GM12878 (cell line): Measurements from ENCODE around the gene PORCN. TPM values are rescaled to one million over a fixed set of nuclear protein-coding genes. Genes with fewer than 3 reads are reported as not detected.

ENCODE experiments used
- ATAC-seq: fragments of 200-7000 bp; cut with Tn5 transposase; 3 replicates; pipeline ENCODE4 v1.9.1; 2020; ENCODE audit warnings: mild to moderate bottlenecking, moderate library complexity
- BruUV-seq: library from RNA; stranded (reverse); fragments of 400-500 nt; replicated peaks from 2 replicates; lab custom pipeline; 2021; lab: Mats Ljungman, UMichigan
- CTCF ChIA-PET: fragments of 300-600 bp; sonication (Branson Sonifier 250); formaldehyde crosslinking; extraction: SDS; loops from one replicate; lab custom pipeline; 2021; ENCODE audit warnings: inconsistent platforms; lab: Yijun Ruan, JAX
- POLR2A ChIA-PET: fragments of 350-600 bp; formaldehyde crosslinking; extraction: SDS; loops from one replicate; lab custom pipeline; 2021; ENCODE audit warnings: inconsistent platforms; lab: Charles Lee
- RAD21 ChIA-PET: fragments of 300-600 bp; sonication (Branson Sonifier 250); formaldehyde crosslinking; loops from one replicate; lab custom pipeline; 2023; ENCODE audit warnings: antibody characterized with exemption; ENCODE audit not compliant: unreplicated experiment; lab: Charles Lee
- SMC1A ChIA-PET: fragments of 300-600 bp; sonication (Branson Sonifier 250); formaldehyde crosslinking; loops from one replicate; lab custom pipeline; 2023; ENCODE audit not compliant: unreplicated experiment, uncharacterized antibody; lab: Charles Lee
- DNase-seq: peaks from one replicate; pipeline ENCODE4 v3.0.0-alpha.2; 2011; ENCODE audit warnings: low read depth, low spot score
- FAIRE-seq: peaks from 3 replicates; lab custom pipeline; 2011; peaks lifted over from hg19 to GRCh38; lab: Jason Lieb, UNC
- H2AFZ ChIP-seq: 2 replicates; pipeline ENCODE4 v1.6.0; 2011; ENCODE audit warnings: low read depth, low read length, control low read depth; ENCODE audit not compliant: control insufficient read depth
- H3K27ac ChIP-seq: 2 replicates; pipeline ENCODE4 v1.5.1; 2011; ENCODE audit warnings: control low read depth; ENCODE audit not compliant: control insufficient read depth, insufficient read depth
- H3K27me3 ChIP-seq, 2 experiments: replicated peaks in 1 of 2; 2 replicates each; pipeline versions ENCODE4 v1.6.0 to v1.6.1; 2011; ENCODE audit warnings: low read length in 1 of 2; ENCODE audit not compliant: control insufficient read depth in 2 of 2, insufficient read depth in 2 of 2
- H3K36me3 ChIP-seq, 2 experiments: 2 replicates each; pipeline ENCODE4 v1.5.1; 2011; ENCODE audit warnings: low read length in 1 of 2; ENCODE audit not compliant: control insufficient read depth in 2 of 2, insufficient read depth in 2 of 2
- H3K4me1 ChIP-seq: 2 replicates; pipeline ENCODE4 v1.6.1; 2011; ENCODE audit warnings: mild to moderate bottlenecking, low read length, moderate library complexity, mixed read lengths; ENCODE audit not compliant: control insufficient read depth, insufficient read depth
- H3K4me2 ChIP-seq: 2 replicates; pipeline ENCODE4 v1.6.0; 2011; ENCODE audit warnings: control low read depth; ENCODE audit not compliant: control insufficient read depth, insufficient read depth
- H3K4me3 ChIP-seq: fragments of 200-600 bp; sonication (generic); 2 replicates; pipeline ENCODE4 v1.5.1; 2016
- H3K79me2 ChIP-seq: 2 replicates; pipeline ENCODE4 v1.6.0; 2011; ENCODE audit warnings: low read length; ENCODE audit not compliant: control insufficient read depth, insufficient read depth
- H3K9ac ChIP-seq: 2 replicates; pipeline ENCODE4 v1.8.0; 2011; ENCODE audit warnings: low read length, control low read depth, mixed read lengths; ENCODE audit not compliant: control insufficient read depth, insufficient read depth
- H3K9me3 ChIP-seq: replicated peaks from 3 replicates; pipeline ENCODE4 v1.5.1; 2011; ENCODE audit warnings: mild to moderate bottlenecking, low read length; ENCODE audit not compliant: control insufficient read depth, insufficient read depth
- H4K20me1 ChIP-seq: 2 replicates; pipeline ENCODE4 v1.6.0; 2011; ENCODE audit not compliant: control insufficient read depth, insufficient read depth
- BCL11A ChIP-seq: IDR thresholded peaks from 2 replicates; pipeline ENCODE4 v1.6.1; 2011; ENCODE audit warnings: low read depth, low read length
- CHD2 ChIP-seq: IDR thresholded peaks from 2 replicates; pipeline ENCODE4 v1.6.1; 2011; ENCODE audit warnings: low read depth, low read length, improper control_type of control experiment, borderline replicate concordance
- FOXK2 ChIP-seq: fragments of 450-650 bp; IDR thresholded peaks from 2 replicates; pipeline ENCODE4 v1.6.1; 2017; ENCODE audit warnings: mild to moderate bottlenecking, moderate library complexity
- HDAC2 ChIP-seq: fragments of 200-600 bp; sonication (generic); IDR thresholded peaks from 2 replicates; pipeline ENCODE4 v1.6.1; 2017
- IKZF1 ChIP-seq: fragments of 450-650 bp; conservative IDR thresholded peaks from 2 replicates; pipeline ENCODE4 v1.6.1; 2017; ENCODE audit warnings: antibody characterized with exemption, mild to moderate bottlenecking
- KLF5 ChIP-seq: fragments of 450-650 bp; IDR thresholded peaks from 2 replicates; pipeline ENCODE4 v1.6.1; 2014; ENCODE audit warnings: mild to moderate bottlenecking; ENCODE audit not compliant: partially characterized antibody
- MYB ChIP-seq: fragments of 150-350 bp; IDR thresholded peaks from 2 replicates; pipeline ENCODE4 v1.6.1; 2014; ENCODE audit warnings: mild to moderate bottlenecking, low read depth, low read length, borderline replicate concordance
- NR2F1 ChIP-seq: fragments of 450-650 bp; conservative IDR thresholded peaks from 2 replicates; pipeline ENCODE4 v1.6.1; 2017; ENCODE audit warnings: mild to moderate bottlenecking
- PAX8 ChIP-seq: fragments of 450-650 bp; IDR thresholded peaks from 2 replicates; pipeline ENCODE4 v1.6.1; 2017; ENCODE audit warnings: mild to moderate bottlenecking, moderate library complexity
- RAD51 ChIP-seq: fragments of 450-650 bp; IDR thresholded peaks from 2 replicates; pipeline ENCODE4 v1.6.1; 2016; ENCODE audit warnings: moderate library complexity, mild to moderate bottlenecking, inconsistent platforms
- RUNX3 ChIP-seq: IDR thresholded peaks from 2 replicates; pipeline ENCODE4 v1.6.1; 2012; ENCODE audit warnings: low read length, inconsistent platforms
- ZNF217 ChIP-seq: fragments of 450-650 bp; IDR thresholded peaks from 2 replicates; pipeline ENCODE4 v1.6.1; 2017; ENCODE audit warnings: antibody characterized with exemption, mild to moderate bottlenecking
- ZNF384 ChIP-seq: IDR thresholded peaks from 2 replicates; pipeline ENCODE4 v1.6.1; 2012; ENCODE audit warnings: low read depth, mild to moderate bottlenecking, low read length, improper control_type of control experiment, borderline replicate concordance
- WGBS: methylation state at CpG from one replicate; pipeline ENCODE4 v1.1.6; 2016; ENCODE audit warnings: low lambda C conversion rate; ENCODE audit not compliant: insufficient replicate concordance, insufficient coverage; ENCODE audit errors: missing lambda C conversion rate; 5-methylcytosine and 5-hydroxymethylcytosine counted together
- in situ Hi-C: fragments of 300-500 bp; cut with MboI; formaldehyde crosslinking; loops from 9 replicates; pipeline ENCODE4 v1.14.3; 2018; ENCODE audit warnings: mixed read lengths
- intact Hi-C: fragments of 100-400 bp; cut with micrococcal nuclease; formaldehyde crosslinking; loops from one replicate; pipeline ENCODE4 v1.14.2; 2022; ENCODE audit not compliant: unreplicated experiment
- polyA plus RNA-seq, 11 experiments: library from polyadenylated mRNA; depleted of rRNA in 4 of 11; unstranded in 6 of 11; stranded (reverse) in 5 of 11; fragments of >200 nt; fragmentation: Nextera tagmentation in 4 of 11; fragmentation: Illumina TruSeq in 1 of 11; extraction: Ambion mirVana in 4 of 11; extraction: Trizol in 1 of 11; gene quantifications; 1 replicate in 1 of 11; 2 replicates in 10 of 11; pipeline versions ENCODE4 v1.2.1 to v1.2.3, GENCODE V29; 2011 to 2016; ENCODE audit warnings: inconsistent platforms in 2 of 11, missing spikeins in 2 of 11, low read depth in 1 of 11
- total RNA-seq, 4 experiments: library from RNA; depleted of rRNA in 3 of 4; stranded (reverse); fragments of >200 nt in 3 of 4; fragmentation: Illumina TruSeq in 1 of 4; extraction: Trizol in 1 of 4; gene quantifications; 2 replicates each; pipeline versions ENCODE4 v1.2.1 to v1.2.3, GENCODE V29; 2013 to 2021
- TF ChIP-seq, protein P1 (sequence below): fragments of 150-350 bp; IDR thresholded peaks from 2 replicates; pipeline ENCODE4 v1.6.1; 2016; ENCODE audit warnings: low read depth, low read length
- TF ChIP-seq, protein P2 (sequence below): fragments of 450-650 bp; IDR thresholded peaks from 2 replicates; pipeline ENCODE4 v1.6.1; 2017; ENCODE audit warnings: mild to moderate bottlenecking, low read depth, inconsistent platforms; ENCODE audit not compliant: poor library complexity, severe bottlenecking
- TF ChIP-seq, protein P3 (sequence below): IDR thresholded peaks from 2 replicates; pipeline ENCODE4 v1.6.1; 2011; ENCODE audit warnings: borderline replicate concordance, low read depth, mild to moderate bottlenecking, moderate library complexity, mixed read lengths, low read length; ENCODE audit not compliant: insufficient read depth; ENCODE audit errors: extremely low read length

The PORCN gene
- total and polyA plus RNA-seq, 10 of the 15 experiments (the other 5 are each of a cell fraction or from before 2014, with no cell fraction given), result 0.27 to 21.0 (median 14.1) TPM

DNA sequence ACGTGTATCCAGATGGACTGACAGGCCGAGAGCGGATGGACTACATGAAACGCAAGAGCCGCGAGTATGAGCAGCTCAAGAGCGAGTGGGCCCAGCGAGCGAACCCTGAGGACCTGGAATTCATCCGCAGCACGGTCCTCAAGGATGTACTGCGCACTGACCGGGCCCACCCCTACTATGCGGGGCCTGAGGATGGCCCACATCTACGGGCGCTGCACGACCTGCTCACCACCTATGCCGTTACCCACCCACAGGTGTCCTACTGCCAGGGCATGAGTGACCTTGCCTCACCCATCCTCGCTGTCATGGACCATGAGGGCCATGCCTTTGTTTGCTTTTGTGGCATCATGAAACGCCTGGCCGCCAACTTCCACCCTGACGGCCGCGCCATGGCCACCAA lies 50.8 kb downstream of the PORCN start:
- no peak for ATAC-seq
- WGBS, result 85% methylated on average over 24 of the region's 24 CpGs
- CTCF ChIA-PET, result no interaction called here
- no peak overlapping the region for H3K4me2 ChIP-seq
- BruUV-seq, result no TSS peak
- in situ Hi-C loops, result no loop called here
- no peak overlapping the region for H3K27ac ChIP-seq
- POLR2A ChIA-PET, result no interaction called here
- no peak overlapping the region for H3K9ac ChIP-seq
- intact Hi-C loops, result no loop called here
- H2AFZ ChIP-seq, result no peak overlapping the region
- RAD21 ChIA-PET, result no interaction called here
- no peaks in the 10 kb centered on the region for H4K20me1 ChIP-seq
- no peak for DNase-seq
- no peaks in the 10 kb centered on the region for H3K4me1 ChIP-seq
- no peak overlapping the region for H3K4me3 ChIP-seq
- no peak for TF ChIP-seq HDAC2
- TF ChIP-seq, protein P1, sequence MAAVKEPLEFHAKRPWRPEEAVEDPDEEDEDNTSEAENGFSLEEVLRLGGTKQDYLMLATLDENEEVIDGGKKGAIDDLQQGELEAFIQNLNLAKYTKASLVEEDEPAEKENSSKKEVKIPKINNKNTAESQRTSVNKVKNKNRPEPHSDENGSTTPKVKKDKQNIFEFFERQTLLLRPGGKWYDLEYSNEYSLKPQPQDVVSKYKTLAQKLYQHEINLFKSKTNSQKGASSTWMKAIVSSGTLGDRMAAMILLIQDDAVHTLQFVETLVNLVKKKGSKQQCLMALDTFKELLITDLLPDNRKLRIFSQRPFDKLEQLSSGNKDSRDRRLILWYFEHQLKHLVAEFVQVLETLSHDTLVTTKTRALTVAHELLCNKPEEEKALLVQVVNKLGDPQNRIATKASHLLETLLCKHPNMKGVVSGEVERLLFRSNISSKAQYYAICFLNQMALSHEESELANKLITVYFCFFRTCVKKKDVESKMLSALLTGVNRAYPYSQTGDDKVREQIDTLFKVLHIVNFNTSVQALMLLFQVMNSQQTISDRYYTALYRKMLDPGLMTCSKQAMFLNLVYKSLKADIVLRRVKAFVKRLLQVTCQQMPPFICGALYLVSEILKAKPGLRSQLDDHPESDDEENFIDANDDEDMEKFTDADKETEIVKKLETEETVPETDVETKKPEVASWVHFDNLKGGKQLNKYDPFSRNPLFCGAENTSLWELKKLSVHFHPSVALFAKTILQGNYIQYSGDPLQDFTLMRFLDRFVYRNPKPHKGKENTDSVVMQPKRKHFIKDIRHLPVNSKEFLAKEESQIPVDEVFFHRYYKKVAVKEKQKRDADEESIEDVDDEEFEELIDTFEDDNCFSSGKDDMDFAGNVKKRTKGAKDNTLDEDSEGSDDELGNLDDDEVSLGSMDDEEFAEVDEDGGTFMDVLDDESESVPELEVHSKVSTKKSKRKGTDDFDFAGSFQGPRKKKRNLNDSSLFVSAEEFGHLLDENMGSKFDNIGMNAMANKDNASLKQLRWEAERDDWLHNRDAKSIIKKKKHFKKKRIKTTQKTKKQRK, result no peak
- TF ChIP-seq PAX8, result no peak
- TF ChIP-seq ZNF384, result no peak
- no peak for TF ChIP-seq IKZF1
- TF ChIP-seq, protein P2, sequence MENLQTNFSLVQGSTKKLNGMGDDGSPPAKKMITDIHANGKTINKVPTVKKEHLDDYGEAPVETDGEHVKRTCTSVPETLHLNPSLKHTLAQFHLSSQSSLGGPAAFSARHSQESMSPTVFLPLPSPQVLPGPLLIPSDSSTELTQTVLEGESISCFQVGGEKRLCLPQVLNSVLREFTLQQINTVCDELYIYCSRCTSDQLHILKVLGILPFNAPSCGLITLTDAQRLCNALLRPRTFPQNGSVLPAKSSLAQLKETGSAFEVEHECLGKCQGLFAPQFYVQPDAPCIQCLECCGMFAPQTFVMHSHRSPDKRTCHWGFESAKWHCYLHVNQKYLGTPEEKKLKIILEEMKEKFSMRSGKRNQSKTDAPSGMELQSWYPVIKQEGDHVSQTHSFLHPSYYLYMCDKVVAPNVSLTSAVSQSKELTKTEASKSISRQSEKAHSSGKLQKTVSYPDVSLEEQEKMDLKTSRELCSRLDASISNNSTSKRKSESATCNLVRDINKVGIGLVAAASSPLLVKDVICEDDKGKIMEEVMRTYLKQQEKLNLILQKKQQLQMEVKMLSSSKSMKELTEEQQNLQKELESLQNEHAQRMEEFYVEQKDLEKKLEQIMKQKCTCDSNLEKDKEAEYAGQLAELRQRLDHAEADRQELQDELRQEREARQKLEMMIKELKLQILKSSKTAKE, result no peak
- TF ChIP-seq FOXK2, result no peak
- no peak for TF ChIP-seq MYB
- TF ChIP-seq KLF5, result no peak
- no peak for TF ChIP-seq BCL11A
- TF ChIP-seq ZNF217, result no peak
- no peak for TF ChIP-seq RAD51
- TF ChIP-seq, protein P3, sequence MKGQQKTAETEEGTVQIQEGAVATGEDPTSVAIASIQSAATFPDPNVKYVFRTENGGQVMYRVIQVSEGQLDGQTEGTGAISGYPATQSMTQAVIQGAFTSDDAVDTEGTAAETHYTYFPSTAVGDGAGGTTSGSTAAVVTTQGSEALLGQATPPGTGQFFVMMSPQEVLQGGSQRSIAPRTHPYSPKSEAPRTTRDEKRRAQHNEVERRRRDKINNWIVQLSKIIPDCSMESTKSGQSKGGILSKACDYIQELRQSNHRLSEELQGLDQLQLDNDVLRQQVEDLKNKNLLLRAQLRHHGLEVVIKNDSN, result no peak
- TF ChIP-seq CHD2, result no peak
- TF ChIP-seq RUNX3, result no peak
- no peak for TF ChIP-seq NR2F1
- H3K79me2 ChIP-seq, result no peaks in the 10 kb centered on the region
- H3K27me3 ChIP-seq, result no peaks in the 10 kb centered on the region
- H3K9me3 ChIP-seq, result no peaks in the 10 kb centered on the region; the same call in 2 of the 3 replicates
- SMC1A ChIA-PET, result no interaction called here
- H3K36me3 ChIP-seq, result peaks cover 0 to 5% of the 10 kb centered on the region in 2 experiments; a peak in 2 of 4 replicates
- FAIRE-seq, result no peak
